Jurkat, Clone E6-1 (cell line): ENCODE data around the gene NIP7.

ENCODE experiments used
- DNase-seq: peaks from one replicate; pipeline ENCODE4 v3.0.0-alpha.2; 2011; ENCODE audit warnings: low read depth, low spot score
- H3K4me3 ChIP-seq: 2 replicates; pipeline ENCODE4 v1.5.1; 2011; ENCODE audit warnings: mild to moderate bottlenecking, low read length, control low read depth, moderate library complexity

The NIP7 gene

DNA sequence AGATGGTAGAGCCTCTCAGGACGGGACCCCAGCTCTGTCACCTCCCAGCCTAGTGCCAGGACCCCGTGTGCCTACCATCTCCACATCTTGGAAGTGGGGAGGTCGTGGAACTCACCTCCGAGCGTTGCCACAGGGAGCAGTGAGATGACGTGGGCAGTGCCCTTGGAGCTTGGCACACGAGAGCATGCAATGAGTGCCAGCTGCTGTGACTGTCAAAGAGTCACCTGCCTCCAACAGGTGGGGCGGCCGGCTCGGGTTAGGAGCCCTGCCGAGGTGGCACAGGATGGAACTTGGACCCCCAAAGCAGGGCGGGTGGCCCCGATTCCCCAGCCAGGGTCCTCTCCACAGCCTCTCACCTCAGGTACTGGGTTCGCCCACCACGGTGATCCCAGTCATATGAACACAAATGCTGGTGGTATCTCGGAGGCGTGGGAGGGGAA, 23.0 kb upstream of the NIP7 start:
- DNase-seq: no peak
- H3K4me3 ChIP-seq: no peak overlapping the region

- DNase-seq: no peak
- no peak overlapping the region for H3K4me3 ChIP-seq
Observed at GRCh38 chr16:69318177-69318910, 21.2 kb upstream of the NIP7 start.

DNA sequence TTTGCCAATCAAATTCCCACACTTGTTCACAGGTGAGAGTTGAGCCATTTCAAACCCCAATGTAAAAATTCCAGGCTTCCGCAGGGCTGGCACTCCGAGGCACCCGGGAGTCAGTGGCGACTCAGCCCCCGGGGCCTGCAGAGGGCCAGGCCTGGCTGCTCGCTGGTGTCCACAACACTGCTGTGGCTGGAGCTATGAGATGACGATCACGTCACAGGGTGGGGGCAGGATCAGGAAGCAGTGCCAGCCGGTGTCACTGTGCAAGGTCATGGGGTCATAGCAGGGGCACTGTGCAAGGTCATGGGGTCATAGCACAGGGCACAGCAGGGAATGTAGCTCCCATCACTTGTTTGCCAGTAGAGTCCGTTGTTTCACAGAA, 20.7 kb upstream of the NIP7 start:
- no peak for DNase-seq
- no peak overlapping the region for H3K4me3 ChIP-seq

DNA sequence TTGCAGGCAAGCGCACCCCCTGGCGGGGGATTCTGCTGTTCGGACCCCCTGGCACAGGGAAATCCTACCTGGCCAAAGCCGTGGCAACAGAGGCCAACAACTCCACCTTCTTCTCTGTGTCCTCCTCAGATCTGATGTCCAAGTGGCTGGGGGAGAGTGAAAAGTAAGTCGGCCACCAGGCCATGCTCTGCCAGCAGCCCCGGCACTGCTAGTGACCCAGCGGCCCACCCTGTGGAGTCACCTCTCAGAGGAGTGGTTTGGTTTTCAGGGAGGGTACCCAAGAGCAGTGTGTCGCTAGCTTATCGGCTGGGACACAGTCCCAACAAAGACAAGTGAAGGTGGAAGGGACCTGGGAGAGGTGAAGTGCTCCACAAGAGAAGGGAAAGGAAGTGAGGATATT, 20.2 kb upstream of the NIP7 start:
- no peak for DNase-seq
- no peak overlapping the region for H3K4me3 ChIP-seq

GRCh38 chr16:69319826-69320739, 19.5 kb upstream of the NIP7 start:
- H3K4me3 ChIP-seq: no peak overlapping the region
- no peak for DNase-seq

GRCh38 chr16:69320740-69321073, 18.9 kb upstream of the NIP7 start:
- H3K4me3 ChIP-seq: no peak overlapping the region
- no peak for DNase-seq

GRCh38 chr16:69321080-69321479, 18.5 kb upstream of the NIP7 start:
- no peak overlapping the region for H3K4me3 ChIP-seq
- no peak for DNase-seq

DNA sequence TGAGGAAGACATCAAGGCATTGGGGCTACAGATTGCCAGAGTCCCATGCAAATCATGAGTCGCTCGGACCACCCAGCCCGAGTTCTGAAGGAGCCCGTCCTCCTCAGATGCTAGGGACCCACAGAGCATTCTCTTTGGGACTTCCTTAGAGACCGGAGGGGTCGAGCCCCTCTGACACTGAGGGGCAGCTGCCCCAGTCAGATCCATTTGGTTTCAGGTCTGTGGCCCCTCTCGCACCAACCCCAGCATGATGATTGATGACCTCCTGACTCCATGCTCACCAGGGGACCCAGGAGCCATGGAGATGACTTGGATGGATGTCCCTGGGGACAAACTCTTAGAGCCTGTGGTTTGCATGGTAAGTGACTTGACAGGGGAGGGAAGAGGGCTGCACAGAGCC, 17.2 kb upstream of the NIP7 start:
- no peak overlapping the region for H3K4me3 ChIP-seq

DNA sequence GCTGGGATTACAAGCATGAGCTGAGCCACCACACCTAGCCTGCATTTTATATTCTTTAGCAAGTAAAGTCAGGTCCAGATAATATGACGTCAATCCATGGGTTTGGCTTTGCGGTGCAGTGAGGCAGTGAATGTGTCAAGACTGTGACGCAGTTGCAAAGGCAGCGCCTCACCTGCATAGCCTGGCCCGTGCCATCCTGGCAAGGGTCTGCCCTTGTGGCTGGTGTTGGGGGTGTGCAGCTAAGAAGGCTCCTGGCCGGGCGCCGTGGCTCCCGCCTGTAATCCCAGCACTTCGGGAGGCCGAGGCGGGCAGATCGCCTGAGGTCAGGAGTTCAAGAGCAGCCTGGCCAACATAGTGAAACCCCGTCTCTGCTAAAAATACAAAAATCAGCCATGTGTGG, 16.2 kb upstream of the NIP7 start:
- H3K4me3 ChIP-seq: no peak overlapping the region
- DNase-seq: no peak

More for the DNA sequence above, 17.2 kb upstream of the NIP7 start:
- no peak for DNase-seq

DNA sequence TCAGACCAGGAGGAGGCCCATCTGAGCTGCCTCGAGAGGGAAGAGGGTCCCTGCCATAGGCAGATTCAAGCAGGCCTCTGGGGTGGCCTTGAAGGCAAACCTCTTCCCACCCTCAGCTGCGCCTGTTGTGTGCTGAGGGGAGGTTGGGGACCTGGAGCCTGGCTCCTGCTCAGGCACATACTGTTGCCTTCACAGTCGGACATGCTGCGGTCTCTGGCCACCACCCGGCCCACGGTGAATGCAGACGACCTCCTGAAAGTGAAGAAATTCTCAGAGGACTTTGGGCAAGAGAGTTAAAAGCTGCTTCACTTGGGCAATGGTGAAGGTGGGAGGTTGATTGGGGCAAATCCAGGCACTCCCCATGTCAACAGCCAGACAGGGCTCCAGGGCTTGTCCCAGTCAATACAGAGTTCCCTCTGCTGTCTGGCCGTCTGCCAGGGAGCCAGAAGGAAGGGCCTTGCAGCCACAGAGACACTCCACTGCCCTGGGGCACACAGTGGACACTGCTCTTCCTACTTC, 15.5 kb upstream of the NIP7 start:
- no peak for DNase-seq
- no peak overlapping the region for H3K4me3 ChIP-seq

DNA sequence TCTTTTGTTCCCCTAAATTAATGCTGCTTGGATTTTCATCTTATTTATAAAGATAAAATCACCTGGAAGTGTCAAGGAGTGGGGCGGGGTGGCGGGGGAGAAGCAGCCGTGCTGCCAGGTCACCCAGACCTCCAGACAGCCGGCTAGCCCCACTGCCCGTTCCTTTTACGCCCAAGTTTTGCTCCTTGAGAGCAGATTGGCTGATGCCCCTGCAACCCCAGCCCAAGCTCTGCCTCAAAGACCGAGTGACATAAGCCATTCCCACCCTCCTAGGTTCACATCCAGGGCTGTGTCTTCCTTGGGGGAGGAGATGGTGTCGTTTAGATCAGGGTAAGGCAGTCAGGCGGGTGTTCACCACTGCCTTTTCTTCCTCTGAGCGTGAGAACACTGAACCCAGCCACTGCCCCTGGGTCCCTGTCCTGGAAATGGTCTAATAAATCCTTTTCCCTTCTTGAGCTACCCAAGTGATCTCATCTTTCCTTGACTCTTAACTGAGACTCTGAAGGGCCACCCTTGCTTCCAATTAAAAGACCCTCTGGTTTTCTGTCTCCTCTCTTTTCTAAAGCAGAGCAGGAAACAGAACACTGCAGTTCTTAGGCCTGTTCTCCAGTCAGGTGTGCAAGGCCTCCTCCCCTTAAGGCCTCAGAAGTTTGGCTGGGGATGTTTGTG, 14.9 kb upstream of the NIP7 start:
- DNase-seq: no peak
- H3K4me3 ChIP-seq: no peak overlapping the region

- H3K4me3 ChIP-seq: no peak overlapping the region
- no peak for DNase-seq
Observed at GRCh38 chr16:69325784-69326171, 13.8 kb upstream of the NIP7 start.

- H3K4me3 ChIP-seq: no peak overlapping the region
Observed at GRCh38 chr16:69326172-69326873, 13.2 kb upstream of the NIP7 start.

GRCh38 chr16:69327585-69328310, 11.8 kb upstream of the NIP7 start:
- H3K4me3 ChIP-seq: no peak overlapping the region
- no peak for DNase-seq

More at GRCh38 chr16:69326172-69326873, 13.2 kb upstream of the NIP7 start:
- no peak for DNase-seq

- DNase-seq: no peak
- peak overlapping the region; percentile 87 for H3K4me3 ChIP-seq
Observed at GRCh38 chr16:69328854-69329316, 10.7 kb upstream of the NIP7 start.

GRCh38 chr16:69329369-69330285, 9.9 kb upstream of the NIP7 start:
- H3K4me3 ChIP-seq: peak overlapping the region; percentile 87
- DNase-seq: no peak

DNA sequence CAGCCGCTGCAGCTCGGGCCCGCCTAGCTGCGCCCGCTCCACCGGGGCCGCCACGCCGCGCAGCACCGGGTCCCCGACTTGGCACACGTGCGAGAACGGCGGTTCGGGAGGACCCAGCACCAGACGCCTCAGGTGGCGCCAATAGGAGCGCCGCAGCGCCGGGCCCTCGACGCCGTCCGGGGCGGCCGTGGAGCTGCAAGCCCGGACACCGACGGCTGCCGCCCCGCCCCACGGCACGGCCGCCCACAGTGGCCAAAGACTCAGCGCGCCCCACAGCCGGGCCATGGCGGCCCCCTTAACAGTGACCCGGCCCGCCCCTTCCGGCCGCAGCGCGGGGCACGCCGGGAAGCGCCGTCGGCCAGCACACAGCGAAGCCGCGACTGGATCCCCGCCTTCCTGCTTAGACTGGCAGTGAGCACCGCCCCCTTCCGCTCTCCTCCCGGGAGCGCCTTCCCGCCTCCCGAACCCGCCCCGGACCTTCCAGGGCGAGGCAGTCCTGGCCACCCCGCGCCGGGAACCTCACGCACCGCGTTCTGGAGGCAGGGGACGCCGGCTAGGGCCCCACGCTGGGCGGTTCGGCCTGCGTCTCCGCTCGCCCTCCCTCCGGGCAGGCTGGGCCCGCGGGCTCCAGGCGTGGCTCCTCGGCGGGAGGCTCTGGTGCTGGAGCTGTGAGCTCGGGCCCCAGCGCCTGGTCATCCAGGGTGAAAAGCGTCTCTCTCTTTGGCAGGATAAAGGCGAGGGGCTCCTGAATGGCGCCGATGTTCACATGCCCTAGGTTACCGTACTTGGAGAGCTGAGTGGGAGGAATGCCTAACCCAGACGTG, 9.1 kb upstream of the NIP7 start, which contains the start of gene PDF:
PDF (minus strand) TSS at position 303 of the 824 bp plus-strand sequence; CDS start at position 285, 18 bp downstream.
- H3K4me3 ChIP-seq: peak within 1 kb of the TSS; percentile 87
- peak; percentile 81 for DNase-seq
